ENCODE measurements around the gene PHEX.

PHEX gene

DNA sequence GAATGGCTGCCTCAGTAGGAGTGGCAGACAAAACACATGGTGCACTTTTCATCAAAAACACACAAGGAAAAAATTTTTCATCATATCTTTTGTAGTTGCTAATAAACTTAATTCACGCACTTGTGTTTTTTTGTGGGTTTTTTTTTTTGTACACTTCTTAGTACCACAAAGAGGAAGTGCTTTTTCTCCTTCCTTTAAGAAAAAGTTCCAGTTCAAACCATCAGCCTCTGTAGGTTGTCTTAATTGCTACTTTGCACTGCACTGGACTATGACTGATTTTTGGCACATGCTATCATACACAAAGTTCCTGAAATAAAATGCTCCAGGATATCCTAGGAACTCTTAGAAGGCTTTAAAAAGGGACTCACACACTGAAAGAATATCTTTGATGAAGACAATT lies at the start of gene PHEX:
Gene PHEX, plus strand, starts transcription at position 242 of the 400 bp plus-strand sequence. CDS start 681 bp downstream, outside the sequence.
- no peak for DNase-seq (ENCODE audit: low read depth, low spot score)

DNA sequence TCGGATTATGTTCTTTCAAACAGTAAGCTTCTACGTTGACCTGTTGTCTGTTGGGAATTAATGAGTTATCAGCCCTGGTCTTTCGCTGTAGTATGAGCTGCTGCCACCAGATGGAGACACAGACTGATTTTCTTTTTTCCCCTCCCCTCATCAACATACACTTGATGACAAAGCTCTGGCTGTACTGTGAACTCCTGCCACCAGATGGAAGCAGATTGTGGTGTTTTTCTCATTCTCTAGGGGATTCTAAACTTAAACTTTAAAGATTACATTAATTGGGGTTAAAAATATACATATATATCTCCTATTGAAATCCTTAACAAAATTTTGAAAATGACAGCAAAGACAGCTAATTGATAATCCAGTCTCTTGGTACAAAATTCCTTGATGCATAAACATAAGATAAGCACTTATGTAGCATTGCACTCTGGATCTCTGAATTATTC lies 46.8 kb upstream of the PHEX start:
- DNase-seq (ENCODE audit: low read depth, low spot score), result peak; percentile 19

DNA sequence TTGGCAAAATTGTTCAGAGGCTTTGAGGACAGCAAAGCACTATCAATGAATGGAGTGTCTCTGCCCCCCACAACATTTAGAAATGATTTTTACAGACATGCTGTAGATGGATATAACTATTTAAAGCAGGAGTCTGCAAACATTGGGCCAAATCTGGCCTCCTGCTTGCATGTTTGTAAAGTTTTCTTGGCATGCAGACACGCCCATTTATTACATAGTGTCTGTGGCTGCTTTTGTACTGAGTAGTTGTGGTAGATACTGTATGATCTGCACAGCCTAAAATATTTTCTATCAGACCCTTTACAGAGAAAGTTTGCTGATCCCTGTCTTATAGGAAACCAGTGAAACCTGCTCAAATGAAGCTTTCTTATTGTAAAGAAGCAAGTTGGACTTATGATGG lies 45.5 kb upstream of the PHEX start:
- no peak for DNase-seq (ENCODE audit: low read depth, low spot score)

DNA sequence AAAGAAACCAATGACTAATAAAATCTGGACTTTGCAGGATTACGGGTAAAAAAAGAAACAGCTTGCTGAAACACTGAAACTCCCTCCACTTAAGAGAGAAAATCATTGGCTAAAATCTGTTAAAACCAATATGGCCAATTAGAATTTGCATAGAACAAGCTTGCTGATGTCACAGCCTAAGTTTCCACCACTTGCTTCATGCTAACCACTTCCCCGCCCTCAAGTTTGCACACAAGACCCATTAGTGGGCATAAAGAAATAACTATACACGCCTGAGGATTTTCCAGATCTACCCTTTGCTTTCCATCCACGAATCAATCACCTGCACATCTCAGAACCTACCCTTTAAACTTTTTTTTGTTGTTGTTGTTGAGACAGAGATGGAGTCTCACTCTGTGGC lies 42.7 kb upstream of the PHEX start:
- no peak for DNase-seq (ENCODE audit: low read depth, low spot score)

DNA sequence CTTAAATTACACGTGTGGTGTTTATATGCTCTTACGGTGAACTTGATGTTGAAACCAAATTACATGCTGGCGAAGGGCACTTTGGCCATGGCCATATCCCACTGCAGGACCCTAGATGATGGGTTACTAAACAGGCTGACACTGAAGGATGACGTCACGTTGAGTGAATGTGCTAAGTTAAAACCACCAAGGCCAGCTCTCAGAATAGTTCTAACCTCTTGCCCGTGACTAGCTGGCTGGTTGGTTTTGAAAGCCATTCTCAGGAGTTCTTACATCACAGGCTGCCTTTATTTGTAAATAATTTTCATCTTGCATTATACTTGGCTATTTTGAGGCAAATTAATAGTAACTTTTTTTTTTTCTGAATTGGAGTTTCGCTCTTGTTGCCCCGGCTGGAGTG lies 41.3 kb upstream of the PHEX start:
- DNase-seq (ENCODE audit: low read depth, low spot score), result no peak

DNA sequence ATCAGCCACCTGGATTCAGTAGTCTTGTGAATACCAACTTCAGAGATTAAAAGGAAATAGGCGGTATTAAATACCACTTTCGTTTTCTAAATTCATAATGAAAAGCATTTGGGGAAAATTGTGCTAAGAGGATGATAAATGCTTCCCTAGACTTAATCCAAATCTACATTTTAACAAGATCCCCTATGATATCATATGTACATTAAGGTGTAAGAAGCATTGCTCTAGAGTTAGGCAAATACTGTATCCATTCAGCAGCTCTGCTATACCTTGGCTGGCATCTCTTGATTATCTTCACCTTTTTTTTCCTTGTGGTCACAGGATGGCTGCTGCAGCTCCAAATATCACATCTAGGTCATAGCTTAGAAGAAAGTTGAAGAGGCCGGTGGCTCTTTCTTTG lies 40.6 kb upstream of the PHEX start:
- no peak for DNase-seq (ENCODE audit: low read depth, low spot score)

DNA sequence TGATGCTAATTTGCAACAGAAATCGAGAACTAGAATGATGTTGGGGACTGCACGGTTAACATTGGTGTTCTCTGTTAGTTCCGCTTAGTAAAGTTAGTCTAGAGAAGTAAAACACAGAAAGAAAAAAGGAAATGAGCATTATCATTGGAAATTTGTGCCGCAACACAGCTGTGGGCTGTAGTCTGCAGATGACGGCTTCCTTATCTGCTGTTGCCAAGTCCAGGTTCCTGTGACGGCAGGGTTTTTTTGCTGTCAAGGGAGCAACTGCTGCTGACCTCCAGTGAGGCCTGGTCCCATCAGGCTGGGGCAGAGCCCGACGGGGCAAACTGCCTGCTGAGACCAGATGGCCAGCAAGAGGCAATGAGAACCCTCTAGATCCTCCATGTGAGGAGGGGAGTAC lies 38.9 kb upstream of the PHEX start:
- DNase-seq (ENCODE audit: low read depth, low spot score), result no peak

DNA sequence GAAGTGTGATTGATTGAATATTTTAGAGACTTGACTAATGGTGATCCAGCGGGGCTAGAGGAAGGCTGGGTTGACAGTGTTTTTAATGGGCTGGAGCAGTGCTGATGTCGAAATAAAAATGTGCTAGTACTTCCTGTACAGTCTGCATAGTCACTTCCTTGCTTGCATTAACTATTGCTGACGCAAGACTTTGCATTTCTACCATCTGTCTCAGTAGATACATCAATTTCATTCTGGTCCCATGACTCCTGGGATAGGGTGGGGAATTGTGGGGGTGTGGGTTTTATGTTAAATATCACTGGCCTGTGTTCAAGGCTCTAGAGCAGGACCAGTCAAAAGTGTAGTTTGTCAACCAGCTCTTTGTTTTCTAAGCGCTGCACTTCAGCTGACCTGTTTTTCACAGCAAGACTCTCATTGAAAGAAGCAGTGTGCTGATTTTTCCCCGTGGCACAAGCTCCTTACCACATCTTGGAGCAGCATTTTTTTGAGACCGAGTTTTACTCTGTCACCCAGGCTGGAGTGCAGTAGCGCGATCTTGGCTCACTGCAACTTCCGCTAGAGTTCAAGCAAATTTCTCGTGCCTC lies 35.2 kb upstream of the PHEX start:
- no peak for DNase-seq (ENCODE audit: low read depth, low spot score)

DNA sequence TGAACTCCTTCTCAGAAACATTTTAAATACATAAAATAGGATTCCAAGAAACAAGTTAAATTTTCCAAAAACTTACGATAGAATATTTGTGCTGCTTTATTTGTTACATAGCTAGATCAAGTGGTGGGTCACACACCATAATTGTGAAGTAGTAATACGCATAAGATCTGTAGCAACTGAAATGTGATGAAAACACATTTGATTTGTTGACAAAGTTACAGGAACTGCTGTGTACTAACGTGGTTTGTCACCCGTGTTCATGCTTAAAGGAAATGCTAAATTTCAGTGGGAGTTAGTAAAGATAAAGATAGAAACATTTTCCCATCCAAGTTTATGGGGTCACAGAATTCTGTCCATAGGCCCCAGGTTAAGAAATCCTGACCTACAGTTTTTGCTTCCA lies 34.1 kb upstream of the PHEX start:
- no peak for DNase-seq (ENCODE audit: low read depth, low spot score)

DNA sequence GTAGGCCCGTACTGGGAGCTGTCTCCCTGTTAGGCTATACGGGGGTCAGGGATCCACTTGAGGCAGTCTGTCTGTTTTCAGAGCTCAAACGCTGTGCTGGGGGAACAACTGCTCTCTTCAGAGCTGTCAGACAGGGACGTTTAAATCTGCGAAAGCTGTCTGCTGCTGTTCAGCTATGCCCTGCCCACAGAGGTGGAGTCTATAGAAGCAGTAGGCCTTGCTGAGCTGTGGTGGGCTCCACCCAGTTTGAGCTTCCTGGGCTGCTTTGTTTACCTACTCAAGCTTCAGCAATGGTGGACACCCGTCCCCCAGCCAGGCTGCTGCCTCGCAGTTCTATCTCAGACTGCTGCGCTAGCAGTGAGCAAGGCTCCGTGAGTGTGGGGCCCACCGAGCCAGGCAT lies 27.3 kb upstream of the PHEX start:
- DNase-seq (ENCODE audit: low read depth, low spot score), result no peak

DNA sequence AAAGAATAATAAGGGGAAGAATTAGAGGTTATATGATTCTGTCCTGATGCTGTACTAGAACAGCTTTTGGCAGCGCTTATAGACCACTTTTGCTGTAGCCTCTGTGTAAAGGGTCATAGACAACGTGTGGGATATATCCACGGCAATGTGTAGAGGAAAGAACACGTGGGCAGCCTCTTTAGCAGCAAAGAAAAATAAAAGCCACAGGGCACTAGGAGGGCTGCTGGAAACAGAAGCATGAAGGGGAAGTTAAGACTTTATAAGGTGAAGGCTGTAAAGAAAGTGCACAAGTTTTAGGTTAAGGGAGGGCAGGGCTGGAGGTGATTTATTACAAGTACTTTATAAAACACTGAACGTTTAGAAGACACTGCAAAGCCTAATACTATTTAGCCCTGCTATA lies 20.1 kb upstream of the PHEX start:
- no peak for DNase-seq (ENCODE audit: low read depth, low spot score)

DNA sequence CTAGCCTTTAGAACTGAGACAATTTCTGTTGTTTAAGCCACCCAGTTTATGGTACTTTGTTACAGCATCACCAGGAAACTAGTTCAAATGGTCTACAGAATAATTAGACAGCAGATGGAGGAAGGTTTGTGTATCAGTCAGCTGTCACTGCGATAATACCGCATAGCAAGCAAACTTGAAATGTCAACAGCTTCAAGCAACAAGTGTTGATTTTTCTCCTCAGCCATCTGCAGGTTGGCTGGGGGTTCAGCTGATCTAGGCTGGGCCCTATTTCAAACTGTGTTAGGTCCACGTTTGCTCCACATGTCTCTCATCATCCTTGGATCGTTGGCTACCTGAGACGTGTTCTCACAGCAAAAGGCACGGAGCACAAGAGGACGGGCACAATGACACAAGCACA lies 19.2 kb upstream of the PHEX start:
- DNase-seq (ENCODE audit: low read depth, low spot score), result no peak

DNA sequence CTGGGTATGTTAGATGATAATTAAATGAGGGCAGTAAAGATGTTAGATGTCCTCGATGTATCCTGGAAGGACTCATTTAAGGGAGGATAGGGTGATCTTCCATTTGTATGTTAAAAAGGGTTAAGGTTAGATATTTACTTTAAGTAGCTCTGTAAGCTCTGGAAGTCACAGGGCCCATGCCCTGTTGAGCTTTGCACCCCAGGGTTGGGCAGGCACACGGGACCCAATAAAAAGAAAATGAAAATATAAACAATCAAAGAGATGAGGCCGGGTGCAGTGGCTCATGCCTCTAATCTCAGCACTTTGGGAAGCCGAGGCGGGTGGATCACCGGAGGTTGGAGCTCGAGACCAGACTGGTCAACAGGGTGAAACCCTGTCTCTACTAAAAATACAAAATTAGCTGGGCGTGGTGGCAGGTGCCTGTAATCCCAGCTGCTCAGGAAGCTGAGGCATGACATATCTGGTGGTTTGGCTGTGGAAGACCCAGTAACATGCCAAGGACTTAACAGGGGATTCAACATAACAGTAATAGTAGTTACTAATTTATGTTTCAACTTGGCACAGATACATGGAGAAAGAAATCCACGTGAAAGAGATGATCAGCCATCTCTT lies 16.9 kb upstream of the PHEX start:
- DNase-seq (ENCODE audit: low read depth, low spot score), result no peak

DNA sequence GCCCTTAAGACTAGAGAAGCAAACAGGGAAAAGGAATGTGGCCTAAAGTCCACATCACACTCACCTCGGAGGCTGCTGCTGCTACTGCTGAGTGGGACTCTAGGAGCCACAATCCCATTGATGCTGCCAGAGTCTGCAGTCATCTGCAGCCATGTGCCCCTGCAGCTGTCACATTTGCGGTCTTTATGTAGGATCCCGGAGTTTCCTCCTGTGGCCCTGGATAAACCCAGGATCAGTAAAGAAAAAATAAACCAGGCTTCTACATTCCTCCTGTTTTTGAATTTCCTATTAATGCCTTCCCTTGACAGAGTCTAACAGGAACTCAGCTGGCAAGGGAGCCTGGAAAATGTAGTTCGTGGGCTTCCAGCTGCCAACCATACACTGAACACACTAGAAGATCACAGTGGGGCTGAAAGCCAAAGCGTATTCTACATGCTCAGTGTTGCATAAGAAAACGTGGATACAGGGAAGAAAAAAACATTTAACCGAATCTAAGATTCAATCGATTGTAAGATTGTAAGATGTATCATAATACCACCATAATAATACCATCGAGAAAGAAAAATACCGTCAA lies 10.3 kb upstream of the PHEX start:
- no peak for DNase-seq (ENCODE audit: low read depth, low spot score)

DNA sequence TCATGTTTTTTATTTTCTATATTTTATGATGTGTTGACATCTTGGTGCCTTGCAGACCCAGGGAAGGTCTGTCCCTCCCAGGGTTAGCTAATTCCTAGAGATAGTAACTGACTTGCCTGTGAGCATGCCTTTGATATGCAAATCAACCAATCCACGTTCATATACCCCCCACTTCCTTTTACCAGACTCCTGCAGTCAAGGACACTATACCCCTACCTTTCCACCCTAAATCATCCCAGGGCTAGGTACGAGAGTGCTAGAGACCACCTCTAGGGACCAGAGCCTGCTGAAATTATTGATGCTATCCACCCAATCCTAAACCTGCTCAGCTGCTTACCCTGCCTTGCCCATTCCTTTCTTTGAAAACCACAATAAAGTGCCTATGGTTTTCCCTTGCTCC lies 7.5 kb upstream of the PHEX start:
- no peak for DNase-seq (ENCODE audit: low read depth, low spot score)

DNA sequence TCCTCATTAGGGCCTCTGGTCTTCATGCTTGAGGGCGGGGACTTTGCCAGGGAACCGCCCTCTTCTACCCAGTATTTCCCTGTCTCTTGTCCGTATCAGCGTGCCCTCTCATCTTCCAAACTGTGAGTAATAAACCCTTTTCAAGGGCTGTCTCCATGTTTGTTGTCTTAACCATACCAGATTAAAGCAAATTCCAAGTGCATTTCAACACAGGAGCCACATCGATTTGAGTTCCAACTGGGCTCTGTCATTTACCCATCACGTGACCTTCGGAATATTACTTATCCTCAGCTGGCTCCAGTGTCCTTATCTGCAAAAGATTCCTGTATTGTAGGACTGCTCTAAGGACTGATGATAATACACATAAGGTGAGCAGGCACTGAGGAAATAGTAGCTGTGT lies 6.4 kb upstream of the PHEX start:
- DNase-seq (ENCODE audit: low read depth, low spot score), result no peak

DNA sequence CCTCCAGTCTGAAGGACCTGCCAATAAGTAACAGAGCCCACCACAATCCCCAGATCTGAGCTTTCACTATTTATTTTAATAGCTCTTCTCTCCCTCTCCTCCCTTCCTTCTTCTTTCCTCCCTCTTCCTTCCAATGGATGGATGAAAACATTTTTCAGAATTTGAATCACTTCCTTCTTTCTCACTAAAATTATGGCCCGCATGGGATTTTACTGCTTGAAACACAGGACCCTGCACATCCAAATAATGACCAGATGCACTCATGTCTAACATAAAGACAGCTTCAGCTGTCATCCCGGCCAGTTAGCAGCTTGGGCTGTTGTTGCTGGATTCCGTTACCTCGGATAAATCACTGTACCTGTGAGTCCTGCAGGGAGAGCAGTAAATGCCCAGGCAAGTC lies 5.4 kb upstream of the PHEX start:
- no peak for DNase-seq (ENCODE audit: low read depth, low spot score)

DNA sequence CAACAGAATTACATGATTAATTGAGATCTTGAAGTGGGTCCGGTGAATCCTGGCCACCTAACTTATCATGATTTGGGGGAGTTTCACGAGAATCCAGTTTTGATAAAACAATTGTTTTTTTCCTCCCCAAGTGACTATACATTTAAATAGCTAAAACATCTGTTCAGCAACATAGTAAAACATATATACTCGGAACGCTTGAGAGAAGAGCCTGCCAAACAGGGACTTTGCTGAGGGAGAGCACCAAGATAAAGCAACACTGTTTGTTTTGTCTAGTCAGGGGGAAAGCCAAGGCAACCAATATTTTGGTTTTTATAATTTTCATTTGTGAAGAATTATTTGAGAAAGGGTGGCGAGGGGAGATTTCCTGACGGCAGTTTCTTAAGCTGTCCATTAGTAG lies 381 bp downstream of the PHEX start:
- no peak for DNase-seq (ENCODE audit: low read depth, low spot score)

DNA sequence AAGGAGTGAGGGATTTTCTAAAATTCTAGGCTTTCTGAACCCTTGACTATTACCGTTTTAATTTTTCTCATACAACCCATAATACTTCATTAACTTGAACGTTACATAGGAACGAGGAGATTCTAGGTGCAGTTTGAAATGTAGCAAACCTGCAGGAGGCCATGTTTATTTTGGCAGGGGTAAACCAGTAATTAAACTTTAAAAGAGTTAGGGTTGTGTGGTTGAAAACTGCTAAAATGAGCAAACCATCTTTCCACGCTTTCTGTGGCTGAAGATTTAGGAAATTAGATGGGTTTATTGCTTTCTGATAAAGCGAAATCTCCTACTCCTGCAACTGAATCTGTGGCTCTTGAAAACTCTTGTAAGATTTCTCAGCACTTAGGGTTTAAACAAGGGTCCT lies 1.7 kb downstream of the PHEX start:
- DNase-seq (ENCODE audit: low read depth, low spot score), result no peak

DNA sequence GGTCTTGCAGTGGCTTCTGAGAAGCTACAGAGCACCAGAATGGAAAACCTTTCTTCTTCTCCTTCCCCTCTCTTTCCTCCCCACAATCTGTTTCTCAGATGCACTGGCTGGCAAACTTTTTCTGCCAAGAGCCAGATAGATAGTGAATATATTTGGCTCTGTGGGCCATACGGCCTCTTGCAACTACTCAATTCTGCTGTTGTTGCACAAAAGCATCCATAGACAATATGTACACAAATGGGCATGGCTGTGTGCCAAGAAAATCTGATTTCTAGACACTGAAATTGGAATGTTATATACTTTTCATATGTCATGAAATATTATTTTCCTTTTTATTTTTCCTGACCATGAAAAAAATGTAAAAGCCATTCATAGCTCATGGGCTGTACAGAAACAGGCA lies 3.1 kb downstream of the PHEX start:
- DNase-seq (ENCODE audit: low read depth, low spot score), result no peak

DNA sequence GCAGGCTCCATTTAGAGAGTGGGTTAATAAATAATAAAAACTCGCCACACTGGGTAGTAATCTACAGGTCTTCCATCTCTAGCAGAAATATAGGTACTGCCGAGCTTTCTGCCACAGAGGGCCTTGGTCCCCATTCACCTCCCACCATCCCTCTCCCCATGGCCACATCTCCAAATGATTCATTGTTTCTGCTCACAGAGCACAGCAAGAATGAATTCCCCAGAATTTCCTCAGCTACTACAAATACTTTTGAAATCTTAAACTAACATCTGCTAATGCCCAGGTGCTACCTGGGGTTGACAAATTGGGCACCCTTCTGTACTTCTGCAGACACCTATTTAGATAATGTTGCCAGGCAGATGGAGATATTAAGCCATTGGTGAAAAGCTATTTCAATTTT lies 5.1 kb downstream of the PHEX start:
- DNase-seq (ENCODE audit: low read depth, low spot score), result no peak

DNA sequence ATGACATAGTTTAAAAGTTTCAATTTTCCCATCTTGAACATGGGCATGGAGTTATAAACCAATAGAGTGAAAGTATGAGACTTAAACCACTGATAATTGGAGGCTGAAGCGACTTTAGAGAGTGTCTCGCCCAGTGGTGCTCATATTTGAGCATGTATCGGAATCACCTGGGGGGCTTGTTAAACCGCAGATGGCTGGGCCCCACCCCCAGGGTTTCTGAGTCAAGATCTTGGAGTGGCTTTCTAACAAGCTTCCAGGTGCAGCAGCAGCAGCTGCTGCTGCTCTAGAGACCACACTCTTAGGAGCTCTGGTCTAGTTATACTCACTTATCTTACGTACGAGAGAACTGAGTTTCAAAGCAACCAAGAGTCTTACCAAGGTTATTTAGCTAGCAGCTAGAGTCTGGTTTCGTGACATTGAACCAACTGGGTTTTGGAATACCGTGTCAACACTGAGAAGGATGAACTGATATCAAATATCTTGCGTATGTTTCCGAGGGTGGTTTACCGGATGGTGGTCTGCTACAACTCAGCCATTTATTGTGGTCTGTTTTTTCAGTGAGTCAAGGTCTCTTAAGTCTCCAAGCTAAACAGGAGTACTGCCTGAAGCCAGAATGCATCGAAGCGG lies 5.9 kb downstream of the PHEX start:
- no peak for DNase-seq (ENCODE audit: low read depth, low spot score)

DNA sequence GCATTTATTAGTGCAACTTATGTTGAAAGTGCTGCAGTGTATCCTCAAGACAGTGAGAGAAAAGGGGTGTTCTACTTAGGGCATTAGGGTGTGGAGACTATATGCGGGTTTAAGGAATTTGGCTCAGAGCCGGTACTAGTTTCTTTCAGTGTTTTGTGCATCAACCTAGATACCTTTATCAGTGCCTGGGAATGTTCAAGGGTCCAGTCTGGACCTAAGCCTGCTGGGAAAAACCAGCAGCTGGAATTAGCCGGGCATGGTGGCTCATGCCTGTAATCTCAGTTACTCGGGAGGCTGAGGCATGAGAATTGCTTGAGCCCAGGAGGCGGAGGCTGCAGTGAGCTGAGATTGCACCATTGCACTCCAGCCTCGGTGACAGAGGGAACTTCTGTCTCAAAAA lies 7.4 kb downstream of the PHEX start:
- no peak for DNase-seq (ENCODE audit: low read depth, low spot score)
